GM19452 (cell line): Measurements from ENCODE around the gene ADGRG6.
"Not testable (repeated sequence)": the region's sequence is repeated elsewhere in the genome, so short reads cannot be mapped to it uniquely, and the experiment has no call there.

Experiments used
- ATAC-seq: cut with Tn5 transposase; IDR thresholded peaks from one replicate; pipeline ENCODE4 v1.9.1; 2021; ENCODE audit not compliant: unreplicated experiment

The ADGRG6 gene

GRCh38 chr6:142440600-142441293 is 138.9 kb downstream of the ADGRG6 start:
- no peak for ATAC-seq

GRCh38 chr6:142441716-142442115 is 139.9 kb downstream of the ADGRG6 start:
- ATAC-seq: no peak

GRCh38 chr6:142443102-142443501 is 141.3 kb downstream of the ADGRG6 start:
- no peak for ATAC-seq

- ATAC-seq: no peak
Measured at GRCh38 chr6:142443532-142443931, 141.7 kb downstream of the ADGRG6 start.

GRCh38 chr6:142444376-142444775 is 142.6 kb downstream of the ADGRG6 start:
- ATAC-seq: no peak

- ATAC-seq: no peak
Measured at GRCh38 chr6:142444881-142445301, 143.1 kb downstream of the ADGRG6 start.

GRCh38 chr6:142446168-142446567 is 144.4 kb downstream of the ADGRG6 start:
- ATAC-seq: no peak

- ATAC-seq: no peak
Measured at GRCh38 chr6:142446576-142446975, 144.8 kb downstream of the ADGRG6 start.

- no peak for ATAC-seq
Measured at GRCh38 chr6:142448091-142448729, 146.4 kb downstream of the ADGRG6 start.

- ATAC-seq: not testable (repeated sequence)
Measured at GRCh38 chr6:142450856-142451255, 149.0 kb downstream of the ADGRG6 start.

GRCh38 chr6:142452993-142453392 is 151.2 kb downstream of the ADGRG6 start:
- ATAC-seq: no peak

GRCh38 chr6:142454196-142454595 is 152.4 kb downstream of the ADGRG6 start:
- not testable (repeated sequence) for ATAC-seq

- ATAC-seq: not testable (repeated sequence)
Measured at GRCh38 chr6:142454848-142455247, 153.0 kb downstream of the ADGRG6 start.

GRCh38 chr6:142455957-142456589 is 154.3 kb downstream of the ADGRG6 start:
- ATAC-seq: no peak

GRCh38 chr6:142457638-142458406 is 156.0 kb downstream of the ADGRG6 start:
- ATAC-seq: no peak

- ATAC-seq: no peak
Measured at GRCh38 chr6:142458836-142459235, 157.0 kb downstream of the ADGRG6 start.

- no peak for ATAC-seq
Measured at GRCh38 chr6:142459271-142459670, 157.5 kb downstream of the ADGRG6 start.

- no peak for ATAC-seq
Measured at GRCh38 chr6:142462260-142462659, 160.5 kb downstream of the ADGRG6 start.

- no peak for ATAC-seq
Measured at GRCh38 chr6:142463988-142464387, 162.2 kb downstream of the ADGRG6 start.

- ATAC-seq: no peak
Measured at GRCh38 chr6:142469220-142469619, 167.4 kb downstream of the ADGRG6 start.

- no peak for ATAC-seq
Measured at GRCh38 chr6:142470421-142470820, 168.6 kb downstream of the ADGRG6 start.
